ENCODE measurements around the gene DPYD.

DPYD gene

GRCh38 chr1:97599447-97599846 is 321.4 kb downstream of the DPYD start:
- no peak for DNase-seq

- DNase-seq: no peak
Observed at GRCh38 chr1:97593192-97593591, 327.6 kb downstream of the DPYD start.

- DNase-seq: no peak
Observed at GRCh38 chr1:97588772-97589171, 332.1 kb downstream of the DPYD start.

GRCh38 chr1:97581614-97582051 is 339.2 kb downstream of the DPYD start:
- no peak for DNase-seq

- no peak for DNase-seq
Observed at GRCh38 chr1:97577613-97578012, 343.2 kb downstream of the DPYD start.

- DNase-seq: no peak
Observed at GRCh38 chr1:97573553-97573952, 347.3 kb downstream of the DPYD start.

- DNase-seq: no peak
Observed at GRCh38 chr1:97572561-97572960, 348.3 kb downstream of the DPYD start.

GRCh38 chr1:97571760-97572159 is 349.1 kb downstream of the DPYD start:
- no peak for DNase-seq

GRCh38 chr1:97570691-97571090 is 350.1 kb downstream of the DPYD start:
- DNase-seq: no peak

GRCh38 chr1:97567000-97567749 is 353.7 kb downstream of the DPYD start:
- DNase-seq: no peak

- DNase-seq: no peak
Observed at GRCh38 chr1:97565886-97566285, 354.9 kb downstream of the DPYD start.

- no peak for DNase-seq
Observed at GRCh38 chr1:97563926-97564325, 356.9 kb downstream of the DPYD start.

- no peak for DNase-seq
Observed at GRCh38 chr1:97562081-97562480, 358.8 kb downstream of the DPYD start.

- no peak for DNase-seq
Observed at GRCh38 chr1:97560714-97561113, 360.1 kb downstream of the DPYD start.

GRCh38 chr1:97553971-97554370 is 366.9 kb downstream of the DPYD start:
- DNase-seq: no peak

- DNase-seq: no peak
Observed at GRCh38 chr1:97551113-97551512, 369.7 kb downstream of the DPYD start.

GRCh38 chr1:97545446-97545845 is 375.4 kb downstream of the DPYD start:
- no peak for DNase-seq

- DNase-seq: no peak
Observed at GRCh38 chr1:97540346-97540888, 380.4 kb downstream of the DPYD start.

- DNase-seq: no peak
Observed at GRCh38 chr1:97538113-97538512, 382.7 kb downstream of the DPYD start.

GRCh38 chr1:97533358-97533757 is 387.5 kb downstream of the DPYD start:
- DNase-seq: no peak

GRCh38 chr1:97529600-97529999 is 391.2 kb downstream of the DPYD start:
- DNase-seq: no peak

- no peak for DNase-seq
Observed at GRCh38 chr1:97524211-97524610, 396.6 kb downstream of the DPYD start.

- no peak for DNase-seq
Observed at GRCh38 chr1:97516588-97516987, 404.2 kb downstream of the DPYD start.

GRCh38 chr1:97508653-97509218 is 412.1 kb downstream of the DPYD start:
- no peak for DNase-seq

GRCh38 chr1:97507863-97508262 is 413.0 kb downstream of the DPYD start:
- no peak for DNase-seq
